H1 (cell line): ENCODE results near the gene ELMO3. TPM values are rescaled to one million over a fixed set of nuclear protein-coding genes. Genes with fewer than 3 reads are reported as not detected.

Experiments used
- FOSL1 ChIP-seq: IDR thresholded peaks from 2 replicates; pipeline ENCODE4 v1.6.1; 2011; ENCODE audit warnings: mild to moderate bottlenecking, low read depth, low read length, moderate library complexity; ENCODE audit not compliant: insufficient read depth
- POU5F1 ChIP-seq: IDR thresholded peaks from 2 replicates; pipeline ENCODE4 v1.6.1; 2011; ENCODE audit warnings: low read depth, mild to moderate bottlenecking, low read length, moderate library complexity
- RFX5 ChIP-seq: IDR thresholded peaks from 2 replicates; pipeline ENCODE4 v1.6.1; 2011; ENCODE audit warnings: low read depth, low read length, improper control_type of control experiment, borderline replicate concordance
- polyA plus RNA-seq, 7 experiments: library from polyadenylated mRNA; depleted of rRNA in 3 of 7; stranded (reverse) in 5 of 7; unstranded in 2 of 7; fragments of >200 nt in 5 of 7; fragments of 200-250 nt in 2 of 7; gene quantifications; 1 replicate in 5 of 7; 2 replicates in 1 of 7; 4 replicates in 1 of 7; pipeline versions ENCODE4 v1.2.1 to v1.2.3, GENCODE V29; 2011 to 2013; ENCODE audit warnings: missing spikeins in 2 of 7, mixed read lengths in 2 of 7
- total RNA-seq: library from RNA; stranded (reverse); fragmentation: NEBNext Ultra II Directional; extraction: Animal tissue kit (Norgen Biotek cat#: 25700); gene quantifications from 2 replicates; pipeline ENCODE4 v1.2.1, GENCODE V29; 2021

The ELMO3 gene
- total and polyA plus RNA-seq, 2 of the 8 experiments (the other 6 are each of a cell fraction or from before 2014, with no cell fraction given), result 9.6 to 10.9 TPM

DNA sequence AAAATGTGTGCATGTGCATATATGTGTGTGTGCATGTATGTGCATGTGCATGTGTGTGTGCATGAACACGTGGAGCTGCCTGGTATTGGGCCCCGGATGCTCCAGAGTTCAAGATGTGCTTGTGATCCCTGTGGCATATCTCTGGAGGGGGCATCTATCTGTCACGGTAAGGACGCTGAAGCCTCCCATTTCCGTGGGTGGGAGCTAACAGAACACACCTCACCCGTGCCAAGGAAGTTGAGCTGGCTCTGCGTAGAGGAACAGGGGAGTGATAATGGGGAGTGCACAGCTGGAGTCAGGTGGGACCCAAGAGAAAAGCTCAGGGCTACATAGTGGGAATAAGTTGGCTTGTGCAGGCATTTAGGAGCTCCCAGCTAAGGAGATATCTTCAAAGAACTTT is 12.7 kb downstream of the ELMO3 start (continued):
- TF ChIP-seq RFX5 (no peak), FOSL1 (no peak), POU5F1 (no peak)
